GM19452 (cell line): ENCODE results near the gene PPDPF.

Experiments used
- ATAC-seq: cut with Tn5 transposase; IDR thresholded peaks from one replicate; pipeline ENCODE4 v1.9.1; 2021; ENCODE audit not compliant: unreplicated experiment

PPDPF gene

DNA sequence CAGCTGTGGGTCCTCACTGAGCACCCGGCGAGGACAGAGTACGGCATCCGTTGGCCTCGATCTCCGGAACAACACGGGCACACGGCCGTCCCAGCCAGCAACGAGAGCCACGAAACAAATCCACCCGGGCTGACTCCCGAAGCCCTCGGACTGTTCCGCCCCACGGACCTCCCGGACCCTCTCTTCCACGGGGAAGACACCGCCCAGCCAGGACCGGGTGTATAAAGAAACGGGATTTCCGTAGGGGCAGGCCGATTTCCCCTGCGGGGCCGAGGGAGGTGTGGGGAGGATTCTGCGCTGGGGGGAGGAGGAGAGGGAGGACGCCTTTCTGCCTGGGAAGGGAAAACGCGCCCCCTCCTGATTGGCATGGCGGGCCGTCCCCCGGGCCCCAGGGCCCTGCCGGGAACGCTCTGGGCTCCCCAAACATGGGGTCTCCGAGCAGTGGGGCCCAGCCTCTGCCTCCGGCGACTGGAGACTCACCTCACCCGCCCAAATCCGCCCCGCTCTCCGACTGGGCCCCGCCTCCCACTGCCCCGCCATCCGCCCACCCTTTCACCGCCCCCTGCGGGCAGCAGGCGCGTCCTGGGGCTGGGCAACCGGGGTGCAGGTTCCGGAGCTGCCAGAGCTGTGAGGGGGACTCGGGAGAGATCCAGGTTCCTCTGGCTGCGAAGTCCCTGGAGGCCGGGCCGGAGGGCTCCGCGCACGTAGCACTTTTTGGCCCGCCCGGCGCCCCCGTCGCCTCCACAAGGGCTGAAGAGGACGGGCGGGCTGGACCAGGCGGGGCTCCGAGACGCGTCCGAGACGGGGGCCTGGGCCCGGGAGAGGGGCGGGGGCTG, 679 bp upstream of the PPDPF start:
- ATAC-seq: peak; percentile 36

DNA sequence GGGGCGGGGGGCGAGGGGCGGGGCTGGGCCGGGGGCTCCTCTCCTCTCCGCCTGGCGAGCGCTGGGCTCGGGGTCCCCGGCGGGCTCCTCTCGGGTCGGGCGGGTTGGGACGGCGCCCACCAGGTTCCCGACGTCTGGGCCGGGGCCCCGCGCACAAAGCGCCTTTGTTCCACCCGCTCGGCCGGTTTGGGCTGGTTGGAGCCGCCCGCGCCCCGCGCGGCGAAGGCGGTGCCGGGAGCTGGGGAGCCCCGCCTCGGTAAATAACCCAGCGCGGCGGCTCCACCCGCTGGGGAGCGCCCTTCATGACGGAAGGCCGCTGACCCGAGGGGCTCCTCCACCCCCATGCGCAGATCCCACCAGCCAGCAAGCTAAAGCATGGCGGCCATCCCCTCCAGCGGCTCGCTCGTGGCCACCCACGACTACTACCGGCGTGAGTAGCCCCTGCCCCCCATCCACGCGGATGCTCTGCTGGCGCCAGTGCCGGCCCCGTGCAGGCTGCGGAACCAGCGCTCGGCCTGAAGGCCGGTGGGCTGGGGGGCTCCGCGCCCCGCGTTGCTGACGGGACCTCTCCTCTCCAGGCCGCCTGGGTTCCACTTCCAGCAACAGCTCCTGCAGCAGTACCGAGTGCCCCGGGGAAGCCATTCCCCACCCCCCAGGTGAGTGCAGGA, 503 bp downstream of the PPDPF start:
- peak; percentile 48 for ATAC-seq

DNA sequence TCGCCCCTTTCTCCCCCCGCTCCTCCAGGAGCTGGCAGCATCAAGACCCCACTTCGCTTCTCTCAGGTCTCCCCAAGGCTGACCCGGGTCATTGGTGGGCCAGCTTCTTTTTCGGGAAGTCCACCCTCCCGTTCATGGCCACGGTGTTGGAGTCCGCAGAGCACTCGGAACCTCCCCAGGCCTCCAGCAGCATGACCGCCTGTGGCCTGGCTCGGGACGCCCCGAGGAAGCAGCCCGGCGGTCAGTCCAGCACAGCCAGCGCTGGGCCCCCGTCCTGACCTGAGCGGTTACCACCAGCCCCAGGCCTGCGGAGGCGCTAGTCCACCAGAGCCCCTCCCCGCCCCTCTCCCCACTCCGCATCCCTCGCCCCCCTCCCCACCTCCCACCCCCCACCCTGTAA, 1.0 kb downstream of the PPDPF start:
- no peak for ATAC-seq

DNA sequence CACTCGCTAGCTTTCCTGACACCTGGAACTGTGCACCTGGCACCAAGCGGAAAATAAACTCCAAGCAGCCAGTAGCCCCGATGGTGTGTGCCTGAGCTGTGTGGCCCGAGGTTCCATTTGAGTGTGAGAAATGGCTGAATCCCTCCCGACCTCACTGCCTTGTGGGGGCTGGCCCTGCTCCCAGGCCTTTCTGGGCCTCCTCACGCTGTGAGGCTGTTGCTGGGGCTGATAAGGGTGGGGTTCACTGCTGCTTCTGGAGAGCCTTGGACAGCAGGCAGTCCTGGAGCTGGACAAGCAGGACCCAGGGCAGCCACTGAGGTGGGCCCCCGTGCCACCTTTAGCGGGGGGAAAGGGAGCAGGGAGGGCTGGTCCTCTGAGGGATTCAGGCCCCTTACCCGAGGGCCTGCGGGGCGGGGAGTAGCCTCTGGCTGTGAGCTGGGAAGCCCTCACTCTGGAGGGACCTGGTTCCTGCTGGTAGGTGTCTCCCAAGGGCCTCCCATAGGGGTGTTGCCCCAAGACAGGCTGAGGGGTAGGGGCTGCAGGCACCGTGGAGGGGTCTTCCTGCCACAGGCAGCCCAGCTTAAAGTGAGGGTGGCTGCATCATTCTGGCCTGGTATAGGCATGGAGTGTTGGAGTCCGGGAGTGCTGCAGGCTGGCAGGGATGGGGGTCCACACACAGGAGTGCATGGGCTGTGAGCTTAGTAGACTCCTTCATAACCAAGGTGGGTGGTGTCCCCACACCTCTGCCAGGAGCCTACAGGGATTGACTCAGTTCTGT, 1.7 kb downstream of the PPDPF start:
- ATAC-seq: no peak

DNA sequence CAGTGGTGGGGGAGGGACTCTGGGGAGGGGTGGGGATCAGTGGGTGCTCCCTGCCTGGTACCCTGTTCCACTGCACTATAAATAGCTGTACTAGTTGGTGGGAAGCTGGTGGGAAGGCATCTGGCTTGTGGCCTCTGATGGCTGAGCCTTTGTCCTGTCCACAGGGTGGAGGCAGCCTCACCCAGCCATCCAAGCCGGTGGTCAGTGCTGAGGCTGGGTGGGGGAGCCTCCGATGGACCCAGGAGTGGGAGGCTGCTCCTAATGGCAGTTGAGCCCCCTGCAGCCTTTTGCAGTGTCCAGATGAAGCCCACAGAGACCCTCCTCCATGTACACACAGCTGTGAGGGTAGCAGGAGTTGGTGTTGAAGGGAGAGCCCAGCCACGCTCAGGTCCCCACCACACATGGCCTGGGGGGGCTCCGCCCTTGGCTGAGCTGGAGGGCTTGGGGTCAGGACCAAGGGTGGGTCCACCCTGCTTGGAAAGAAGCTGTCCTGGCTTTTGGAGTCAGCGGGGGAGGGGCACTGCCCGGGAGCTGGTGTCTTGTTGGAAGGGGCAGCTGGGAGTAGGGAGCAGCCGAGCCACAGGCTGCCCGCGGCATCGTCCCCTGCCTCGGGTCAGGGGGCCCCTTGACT, 2.5 kb downstream of the PPDPF start:
- no peak for ATAC-seq

DNA sequence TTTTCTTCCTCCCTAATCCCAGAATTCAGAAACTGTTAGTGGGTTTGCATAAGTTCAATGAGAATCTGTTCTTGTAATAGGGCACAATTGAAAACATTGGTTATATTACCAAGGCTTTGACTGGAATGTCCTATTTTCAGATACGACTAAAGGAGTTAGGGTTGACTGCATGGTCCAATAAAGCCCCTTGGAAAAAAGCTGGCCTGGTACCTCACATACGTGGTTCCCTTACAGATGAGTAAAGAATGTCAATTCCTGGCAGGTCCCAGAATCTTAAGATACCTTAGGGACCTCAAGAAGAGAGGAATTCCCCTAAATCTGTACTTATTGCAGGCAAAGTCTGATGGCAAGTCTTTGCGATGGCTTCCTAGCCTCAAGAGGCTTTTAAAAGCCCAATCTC, 4.6 kb downstream of the PPDPF start:
- no peak for ATAC-seq

DNA sequence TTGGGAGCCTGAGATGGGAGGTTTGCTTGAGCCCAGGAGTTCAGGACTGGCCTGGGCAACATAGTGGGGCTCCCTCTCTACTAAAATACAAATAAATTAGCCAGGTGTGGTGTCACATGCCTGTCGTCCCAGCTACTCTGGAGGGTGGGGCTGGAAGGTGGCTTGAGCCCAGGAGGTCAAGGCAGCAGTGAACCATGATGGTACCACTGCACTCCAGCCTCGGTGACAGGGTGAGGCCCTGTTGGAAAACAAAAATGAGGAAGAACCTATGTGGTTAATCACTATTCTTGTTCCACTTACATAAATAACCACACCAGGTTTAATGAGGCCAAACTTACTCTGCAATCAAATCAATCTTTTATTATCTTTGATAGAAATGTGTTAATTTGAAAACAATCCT, 5.4 kb downstream of the PPDPF start:
- no peak for ATAC-seq

DNA sequence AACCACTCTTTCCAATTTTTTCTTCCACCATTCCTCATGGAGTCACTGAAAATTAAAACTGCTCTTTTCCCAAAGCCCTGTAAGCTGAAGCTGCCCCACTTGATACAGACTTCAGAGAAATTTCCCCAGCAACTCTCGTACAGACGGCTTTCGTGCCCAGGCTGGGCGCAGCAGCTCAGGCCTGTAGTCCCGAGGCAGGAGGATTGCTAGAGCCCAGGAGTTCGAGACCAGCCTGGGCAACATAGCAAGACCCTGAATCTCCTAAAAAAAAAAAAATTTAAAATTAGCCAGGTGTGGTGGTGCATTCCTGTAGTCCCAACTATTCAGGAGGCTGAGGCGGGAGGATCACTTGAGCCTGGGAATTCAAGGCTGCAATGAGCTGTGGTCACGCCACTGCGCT, 6.6 kb downstream of the PPDPF start:
- ATAC-seq: no peak

DNA sequence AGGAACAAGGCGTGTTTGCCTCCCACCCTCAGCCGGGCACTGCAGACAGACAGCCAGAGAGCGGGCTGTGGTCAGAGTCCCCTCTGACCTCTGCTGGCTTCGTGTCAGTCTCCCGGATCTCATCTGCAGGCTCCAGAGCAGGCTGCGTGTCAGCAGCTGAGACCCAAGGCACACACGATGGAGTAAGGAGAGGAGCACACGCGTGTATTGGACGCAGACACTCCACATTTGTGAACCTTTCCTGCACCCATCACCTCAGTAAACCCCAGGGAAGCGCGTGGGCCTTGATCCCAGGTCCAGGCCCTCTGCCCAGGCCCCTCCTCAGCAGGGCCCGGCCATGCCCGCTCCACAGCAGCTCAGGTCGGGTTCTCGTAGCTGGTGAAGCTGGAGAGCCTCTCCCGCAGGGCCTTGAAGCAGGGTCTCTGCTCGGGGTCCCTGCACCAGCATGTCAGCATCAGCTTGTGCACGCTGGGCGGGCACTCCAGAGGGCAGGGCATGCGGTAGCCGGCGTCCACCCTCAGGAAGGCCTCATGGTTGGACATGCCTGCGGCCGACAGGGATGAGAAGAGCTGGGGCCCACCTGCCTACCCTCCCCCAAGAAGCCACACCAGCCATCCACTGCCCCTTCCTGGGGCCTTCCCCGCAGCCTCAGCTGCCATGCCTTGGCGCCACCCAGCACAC, 8.8 kb downstream of the PPDPF start:
- no peak for ATAC-seq

DNA sequence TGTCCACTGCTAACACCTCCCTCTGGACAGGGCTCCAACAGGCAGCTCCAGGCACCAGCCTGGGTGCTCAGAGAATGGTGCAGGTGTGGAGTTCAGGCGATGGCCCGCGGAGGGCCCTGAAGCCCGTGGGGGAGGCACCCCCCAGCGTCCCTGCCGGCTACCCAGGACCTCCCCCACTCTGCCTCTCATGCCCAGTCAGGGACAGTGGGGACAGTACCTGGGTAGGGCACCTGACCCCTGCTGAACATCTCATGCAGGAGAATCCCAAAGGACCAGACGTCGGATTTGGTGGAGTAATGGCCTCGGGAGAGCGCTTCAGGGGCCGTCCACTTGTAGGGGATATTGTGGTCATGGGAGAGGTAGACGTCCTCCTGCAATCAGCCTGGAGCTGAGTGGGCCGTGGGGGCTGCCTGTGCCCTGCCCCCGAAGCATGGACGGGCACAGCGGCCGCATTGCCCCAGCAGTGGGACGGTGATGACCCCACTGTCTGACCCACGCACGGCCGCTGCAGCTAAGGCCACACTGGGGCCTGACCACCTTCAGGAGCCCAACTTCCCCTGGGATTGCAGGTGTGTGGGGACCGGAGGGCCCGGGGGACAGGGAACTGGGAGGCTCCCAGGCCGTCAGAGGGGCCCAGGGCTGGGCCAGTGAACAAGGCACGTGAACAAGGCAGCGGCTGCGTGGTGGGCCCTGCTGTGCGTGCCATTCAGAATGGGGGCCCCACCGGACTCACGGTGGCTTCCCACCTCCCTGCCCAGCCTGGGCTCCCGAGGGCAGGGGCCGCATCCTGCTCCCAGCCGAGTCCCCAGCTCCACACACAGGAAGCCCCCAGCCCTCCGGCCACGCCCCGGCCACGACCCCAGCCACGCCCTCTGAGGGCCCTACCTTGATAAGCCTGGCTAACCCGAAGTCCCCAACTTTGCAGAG, 9.6 kb downstream of the PPDPF start:
- no peak for ATAC-seq

DNA sequence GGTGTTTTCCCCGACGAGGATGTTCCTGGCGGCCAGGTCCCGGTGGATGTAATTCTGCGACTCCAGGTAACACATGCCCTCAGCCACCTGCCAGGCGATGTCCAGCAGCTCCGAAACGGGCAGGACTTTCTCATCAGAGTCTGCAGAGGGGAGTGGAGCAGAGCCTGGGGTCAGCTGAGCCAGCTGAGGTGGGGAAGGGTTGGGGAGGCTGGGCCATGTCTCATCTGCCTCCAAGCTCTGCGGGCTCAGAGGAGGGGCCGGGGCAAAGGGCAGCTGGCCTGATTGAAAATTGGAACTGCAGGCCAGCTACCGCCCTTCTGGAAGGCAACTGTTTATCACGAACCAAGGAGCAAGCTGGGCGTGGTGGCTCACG, 10.2 kb downstream of the PPDPF start:
- no peak for ATAC-seq

DNA sequence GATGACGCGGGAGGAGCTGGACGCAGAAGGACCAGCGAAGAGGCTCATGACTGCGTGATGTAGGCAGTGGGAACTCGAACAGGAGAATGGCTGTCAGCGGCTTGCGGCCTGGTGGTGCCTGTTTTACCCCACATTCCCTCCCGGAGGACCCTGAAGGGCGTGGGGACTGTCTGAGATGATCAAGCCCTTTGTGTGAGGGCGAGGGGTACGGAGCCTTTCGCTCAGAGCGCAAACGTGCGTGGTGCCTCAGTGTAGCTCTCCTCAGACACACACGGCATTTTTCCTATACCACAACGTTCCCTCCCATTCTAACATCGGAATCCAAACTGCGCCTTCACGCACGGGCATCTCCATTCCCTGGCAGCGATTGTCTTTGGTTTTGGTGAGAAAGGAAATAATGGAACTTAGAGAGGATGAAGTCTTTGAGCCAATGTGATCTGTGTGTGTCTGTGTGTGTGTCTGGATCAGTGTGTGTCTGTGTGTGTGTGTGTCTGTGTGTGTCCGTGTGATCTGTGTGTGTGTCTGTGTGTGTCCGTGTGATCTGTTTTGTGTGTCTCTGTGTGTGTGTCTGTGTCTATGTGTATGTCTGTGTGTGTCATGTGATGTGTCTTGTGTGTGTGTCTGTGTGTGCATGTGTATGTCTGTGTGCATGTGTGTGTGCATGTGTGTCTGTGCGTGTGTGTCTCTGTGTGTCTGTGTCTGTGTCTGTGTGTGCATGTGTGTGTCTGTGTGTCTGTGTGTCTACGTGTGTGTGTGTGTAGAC, 11.3 kb downstream of the PPDPF start:
- no peak for ATAC-seq

DNA sequence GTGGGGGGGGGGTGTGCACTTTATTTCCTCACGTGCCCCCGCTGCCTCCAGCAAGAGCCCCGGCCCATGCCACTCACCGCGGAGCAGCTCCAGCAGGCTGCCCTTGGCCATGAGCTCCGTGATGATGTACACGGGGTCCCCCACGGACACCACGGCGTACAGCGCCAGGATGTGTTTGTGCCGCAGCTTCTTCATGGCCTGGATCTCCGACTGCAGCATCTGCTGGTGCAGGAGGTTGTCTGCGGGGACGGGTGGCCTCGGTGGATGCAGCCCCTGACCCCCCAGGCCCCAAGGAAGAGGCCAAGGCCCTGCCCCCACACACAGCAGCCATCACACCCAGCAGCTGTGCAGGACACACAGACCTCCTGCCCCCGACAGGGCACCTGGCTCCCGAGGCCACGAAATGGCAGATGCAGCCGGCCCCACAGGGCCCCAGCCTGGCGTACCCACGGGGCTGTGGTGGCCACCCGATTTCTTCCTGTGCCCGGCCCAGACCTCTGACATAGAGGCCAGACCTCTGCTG, 11.9 kb downstream of the PPDPF start:
- ATAC-seq: no peak

DNA sequence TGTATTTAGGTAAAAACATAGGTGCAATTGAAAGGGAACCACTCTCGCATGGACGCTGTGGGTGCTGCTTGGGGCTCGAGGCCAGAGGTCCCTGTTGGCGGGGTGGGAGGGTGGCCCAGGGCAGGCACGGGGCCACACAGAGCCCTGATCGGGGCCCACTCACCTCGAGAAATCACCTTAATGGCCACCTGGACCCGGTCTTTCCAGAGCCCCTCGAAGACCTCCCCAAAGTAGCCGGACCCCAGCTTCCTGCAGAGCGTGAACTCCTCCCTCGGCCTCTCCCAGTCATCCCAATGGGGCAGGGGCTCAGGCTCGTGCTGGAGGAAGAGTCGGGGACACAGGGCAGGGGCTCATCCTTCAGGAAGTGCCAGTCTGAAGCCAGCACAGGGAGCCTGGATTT, 12.8 kb downstream of the PPDPF start:
- ATAC-seq: no peak

DNA sequence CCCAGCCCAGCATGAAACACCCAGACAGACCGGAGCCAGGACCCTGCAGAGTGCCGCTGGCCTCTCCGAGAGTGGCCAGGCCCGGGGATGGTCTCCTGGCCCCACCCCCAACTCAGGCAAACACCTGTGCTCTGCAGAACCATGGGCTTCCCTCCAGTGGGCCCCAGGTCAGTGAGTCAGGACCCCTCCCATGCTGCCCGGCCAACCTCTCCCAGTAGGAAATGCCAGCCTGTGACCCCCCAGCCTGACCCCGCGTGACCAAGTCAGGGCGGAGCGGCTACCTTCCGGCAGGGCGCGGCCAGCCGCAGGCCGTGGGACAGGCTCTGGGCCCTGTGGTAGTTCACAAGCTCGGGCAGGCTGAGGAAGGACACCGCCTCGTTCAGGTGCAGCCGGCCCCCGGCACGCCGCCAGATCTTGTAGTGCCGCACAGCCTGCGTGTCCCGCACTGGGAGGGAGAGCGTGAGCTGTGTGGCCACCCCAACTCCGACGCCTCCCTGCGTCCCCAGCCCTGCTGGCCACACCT, 13.4 kb downstream of the PPDPF start:
- ATAC-seq: no peak

DNA sequence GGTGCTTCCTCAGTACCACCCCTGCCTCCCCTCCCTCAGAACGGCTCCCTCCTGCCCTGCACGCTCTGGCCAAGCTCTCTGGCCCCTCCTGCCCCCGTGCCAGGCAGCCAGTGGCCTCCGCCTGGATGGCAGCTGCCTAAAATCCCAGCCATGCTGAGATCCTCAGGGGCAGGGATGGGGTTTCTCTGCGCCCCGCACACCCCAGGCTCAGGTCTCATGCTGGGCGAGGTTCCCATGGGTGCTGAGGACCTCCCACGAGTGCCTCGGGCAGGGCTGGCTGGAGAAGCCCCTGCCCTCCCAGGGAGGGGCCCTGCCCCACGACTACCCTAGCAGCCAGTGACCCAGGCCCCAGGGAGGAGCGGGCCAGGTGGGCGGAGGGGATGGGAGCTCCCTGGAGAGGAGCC, 13.9 kb downstream of the PPDPF start:
- no peak for ATAC-seq

DNA sequence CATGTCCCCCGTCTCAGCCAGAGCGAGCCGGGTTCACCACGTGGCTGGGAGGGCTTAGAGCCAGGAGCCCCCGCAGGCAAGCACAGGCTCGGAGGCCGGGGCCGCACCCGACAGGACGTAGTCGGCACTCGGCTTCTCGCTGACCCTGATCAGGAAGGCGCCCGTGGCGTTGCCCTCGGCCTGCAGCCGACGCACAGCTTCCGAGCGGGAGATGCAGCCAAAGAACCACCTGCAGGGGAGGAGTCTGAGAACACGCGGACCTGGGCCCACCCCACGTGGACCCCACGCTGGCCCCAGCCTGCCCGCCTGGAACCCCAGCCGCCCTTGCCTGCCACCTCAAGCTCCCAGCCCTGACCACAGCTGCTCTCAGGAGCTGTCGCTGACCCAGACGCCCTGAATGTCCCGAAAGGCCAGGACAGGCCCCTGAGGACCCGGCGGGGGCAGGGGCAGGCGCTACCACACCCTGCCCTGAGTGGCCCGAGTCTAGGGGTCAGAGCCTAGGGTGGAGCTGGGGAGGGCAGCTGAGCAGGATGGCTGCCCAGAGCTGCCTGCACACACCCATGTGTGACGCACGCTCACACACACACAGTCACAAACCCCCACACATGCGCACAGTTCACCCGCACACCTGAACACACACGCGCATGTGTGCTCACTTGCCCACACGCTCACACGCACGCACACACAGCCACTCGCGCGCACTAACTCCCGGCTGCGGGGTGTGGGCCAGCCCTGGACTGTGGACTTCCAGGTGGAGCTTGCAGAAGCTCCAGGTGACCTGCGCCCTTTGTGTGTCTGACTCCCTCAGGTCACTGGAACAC, 14.5 kb downstream of the PPDPF start:
- ATAC-seq: no peak
